ENCODE results near the gene MYO16. TPM values are rescaled to one million over a fixed set of nuclear protein-coding genes. Genes with fewer than 3 reads are reported as not detected.

Gene MYO16
- total RNA-seq, 3 donors from 2014 or later = 0.15 to 0.48 (median 0.33) TPM

DNA sequence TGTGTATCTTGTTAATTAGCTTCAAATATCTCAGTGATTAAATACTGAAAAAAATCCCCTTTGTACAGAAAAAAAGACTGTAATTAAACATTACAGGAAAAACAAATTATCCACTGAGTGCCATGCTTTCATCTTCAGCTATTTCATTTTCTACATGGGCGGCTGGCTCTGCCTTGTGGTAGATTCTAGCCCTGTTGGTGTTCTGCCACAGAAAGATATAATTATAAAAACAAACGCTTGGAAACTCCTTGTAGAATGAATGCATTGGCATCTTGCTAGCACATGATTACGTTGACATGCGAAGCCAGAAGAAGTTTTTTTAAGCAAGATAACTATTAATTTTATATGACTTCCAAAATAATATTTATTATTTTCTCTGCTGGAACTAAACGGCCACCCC is 496.8 kb downstream of the MYO16 start:
- Histone ChIP-seq H3K27me3 (no peaks in the 10 kb centered on the region), H3K27ac (no peak overlapping the region), H3K4me3 (no peak overlapping the region), H3K36me3 (no peaks in the 10 kb centered on the region), H3K9me3 (no peaks in the 10 kb centered on the region), H3K4me1 (no peaks in the 10 kb centered on the region)
- TF ChIP-seq, protein P1, sequence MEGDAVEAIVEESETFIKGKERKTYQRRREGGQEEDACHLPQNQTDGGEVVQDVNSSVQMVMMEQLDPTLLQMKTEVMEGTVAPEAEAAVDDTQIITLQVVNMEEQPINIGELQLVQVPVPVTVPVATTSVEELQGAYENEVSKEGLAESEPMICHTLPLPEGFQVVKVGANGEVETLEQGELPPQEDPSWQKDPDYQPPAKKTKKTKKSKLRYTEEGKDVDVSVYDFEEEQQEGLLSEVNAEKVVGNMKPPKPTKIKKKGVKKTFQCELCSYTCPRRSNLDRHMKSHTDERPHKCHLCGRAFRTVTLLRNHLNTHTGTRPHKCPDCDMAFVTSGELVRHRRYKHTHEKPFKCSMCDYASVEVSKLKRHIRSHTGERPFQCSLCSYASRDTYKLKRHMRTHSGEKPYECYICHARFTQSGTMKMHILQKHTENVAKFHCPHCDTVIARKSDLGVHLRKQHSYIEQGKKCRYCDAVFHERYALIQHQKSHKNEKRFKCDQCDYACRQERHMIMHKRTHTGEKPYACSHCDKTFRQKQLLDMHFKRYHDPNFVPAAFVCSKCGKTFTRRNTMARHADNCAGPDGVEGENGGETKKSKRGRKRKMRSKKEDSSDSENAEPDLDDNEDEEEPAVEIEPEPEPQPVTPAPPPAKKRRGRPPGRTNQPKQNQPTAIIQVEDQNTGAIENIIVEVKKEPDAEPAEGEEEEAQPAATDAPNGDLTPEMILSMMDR (IDR thresholded peaks at IDR 0.05) = no peak
- TF ChIP-seq POLR2AphosphoS5 (IDR thresholded peaks at IDR 0.05) = no peak
- no peak for TF ChIP-seq POLR2A (IDR thresholded peaks at IDR 0.05)
- DNase-seq (ENCODE audit: low spot score in 2 of 2) = no peak
- intact Hi-C loops (cut with DNase I; ENCODE audit: low total_unique reads) = no loop called here

DNA sequence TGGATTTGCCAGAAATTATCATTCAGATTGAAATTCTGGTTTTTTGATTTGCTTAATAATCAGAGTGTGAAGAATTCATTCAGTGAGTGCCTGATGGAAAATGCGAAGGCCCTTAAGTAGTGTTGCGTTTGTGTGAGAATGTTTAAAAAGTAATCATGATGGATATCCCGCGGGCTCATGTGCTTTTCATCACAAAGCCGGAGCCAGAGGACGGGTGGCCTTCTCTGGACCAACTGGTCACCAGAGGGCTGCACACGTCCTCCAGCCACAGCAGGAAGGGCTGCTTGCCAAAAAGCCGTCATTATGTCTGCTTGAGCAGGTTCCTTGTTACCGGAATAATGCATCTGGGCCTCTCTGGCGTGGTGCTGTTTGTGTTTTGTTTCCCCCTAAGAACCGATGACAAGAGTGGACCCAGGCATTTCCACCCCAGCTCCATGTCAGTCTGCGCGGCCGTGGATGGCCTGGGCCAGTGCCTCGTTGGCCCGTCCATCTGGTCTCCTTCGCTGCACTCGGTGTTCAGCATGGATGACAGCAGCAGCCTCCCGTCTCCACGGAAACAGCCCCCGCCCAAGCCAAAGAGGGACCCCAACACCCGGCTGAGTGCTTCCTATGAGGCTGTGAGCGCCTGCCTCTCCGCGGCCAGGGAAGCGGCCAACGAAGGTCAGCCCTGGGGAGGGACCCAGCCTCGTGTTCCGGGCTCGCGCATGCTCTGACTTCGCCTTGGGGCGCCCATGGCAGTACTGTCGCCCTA is 497.7 kb downstream of the MYO16 start:
- Histone ChIP-seq H3K4me1 (no peaks in the 10 kb centered on the region), H3K9me3 (no peaks in the 10 kb centered on the region), H3K36me3 (no peaks in the 10 kb centered on the region), H3K4me3 (no peak overlapping the region), H3K27me3 (no peaks in the 10 kb centered on the region), H3K27ac (no peak overlapping the region)
- TF ChIP-seq POLR2A (IDR thresholded peaks at IDR 0.05) (no peak), POLR2AphosphoS5 (IDR thresholded peaks at IDR 0.05) (no peak)
- TF ChIP-seq, protein P1 (IDR thresholded peaks at IDR 0.05) = no peak
- DNase-seq (ENCODE audit: low spot score in 2 of 2) = no peak
- intact Hi-C loops (cut with DNase I; ENCODE audit: low total_unique reads) = no loop called here

DNA sequence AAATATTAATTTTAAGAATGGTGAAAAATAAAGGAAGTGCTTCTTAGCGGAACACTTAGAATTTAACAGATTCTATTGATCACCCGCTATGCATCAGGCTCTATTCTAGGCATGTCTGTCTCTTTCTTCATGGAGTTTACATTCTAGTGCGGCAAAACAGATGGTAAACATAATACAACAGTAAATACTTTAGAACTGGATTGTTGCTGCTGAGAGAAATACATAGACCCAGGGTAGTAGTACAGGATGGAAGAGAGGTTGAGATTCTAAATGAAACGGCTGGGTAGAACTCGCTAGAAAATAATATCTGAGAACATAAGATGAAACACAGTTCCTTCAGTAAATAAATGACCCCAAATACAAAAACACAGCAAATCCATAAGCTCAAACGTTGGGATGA is 498.7 kb downstream of the MYO16 start:
- TF ChIP-seq POLR2A (IDR thresholded peaks at IDR 0.05) (no peak), POLR2AphosphoS5 (IDR thresholded peaks at IDR 0.05) (no peak)
- TF ChIP-seq, protein P1 (IDR thresholded peaks at IDR 0.05) = no peak
- DNase-seq (ENCODE audit: low spot score in 2 of 2) = no peak
- H3K27ac ChIP-seq = no peak overlapping the region
- H3K36me3 ChIP-seq = no peaks in the 10 kb centered on the region
- no peaks in the 10 kb centered on the region for H3K27me3 ChIP-seq
- intact Hi-C loops (cut with DNase I; ENCODE audit: low total_unique reads) = no loop called here
- H3K9me3 ChIP-seq = no peaks in the 10 kb centered on the region
- H3K4me1 ChIP-seq = no peaks in the 10 kb centered on the region
- no peak overlapping the region for H3K4me3 ChIP-seq

DNA sequence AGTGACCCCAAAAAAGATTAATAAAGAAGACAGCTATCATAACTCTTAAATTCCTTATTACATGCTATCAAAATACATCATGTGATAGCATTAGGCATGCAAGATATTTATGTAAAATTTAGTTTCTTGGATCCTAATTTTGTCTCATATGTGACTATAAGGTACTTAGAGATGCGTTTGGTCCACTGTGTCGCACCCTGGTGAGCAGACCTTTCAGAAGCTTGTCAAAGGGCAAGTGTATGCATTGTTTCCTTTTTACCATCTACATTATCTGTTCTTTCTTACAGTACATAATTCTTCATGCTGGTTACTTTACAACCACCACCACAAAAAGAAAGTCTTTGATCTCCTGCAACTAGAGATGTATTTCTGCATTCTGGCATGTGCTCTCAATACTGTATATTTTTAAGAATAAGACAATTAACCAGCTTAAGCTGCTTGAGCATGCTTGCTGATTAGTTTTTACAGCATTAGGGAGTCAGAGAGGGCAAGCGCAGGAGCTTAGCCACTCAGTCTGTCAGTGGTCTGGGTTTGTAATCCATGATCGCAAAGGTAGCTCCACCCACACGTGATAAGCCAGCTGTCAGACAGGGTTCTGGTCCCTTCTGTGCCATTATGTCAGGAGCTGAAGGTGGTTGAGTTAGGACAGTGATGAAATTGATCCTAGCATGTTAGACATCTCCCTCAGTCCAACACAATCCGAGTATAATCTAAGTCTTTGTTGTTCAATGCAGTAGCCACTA is 500.9 kb downstream of the MYO16 start:
- no peak for TF ChIP-seq POLR2A (IDR thresholded peaks at IDR 0.05)
- TF ChIP-seq, protein P1 (IDR thresholded peaks at IDR 0.05) = no peak
- TF ChIP-seq POLR2AphosphoS5 (IDR thresholded peaks at IDR 0.05) = no peak
- H3K27me3 ChIP-seq = no peaks in the 10 kb centered on the region
- no peaks in the 10 kb centered on the region for H3K4me1 ChIP-seq
- H3K4me3 ChIP-seq = no peak overlapping the region
- intact Hi-C loops (cut with DNase I; ENCODE audit: low total_unique reads) = no loop called here
- DNase-seq (ENCODE audit: low spot score in 2 of 2) = no peak
- H3K36me3 ChIP-seq = no peaks in the 10 kb centered on the region
- no peak overlapping the region for H3K27ac ChIP-seq
- no peaks in the 10 kb centered on the region for H3K9me3 ChIP-seq

DNA sequence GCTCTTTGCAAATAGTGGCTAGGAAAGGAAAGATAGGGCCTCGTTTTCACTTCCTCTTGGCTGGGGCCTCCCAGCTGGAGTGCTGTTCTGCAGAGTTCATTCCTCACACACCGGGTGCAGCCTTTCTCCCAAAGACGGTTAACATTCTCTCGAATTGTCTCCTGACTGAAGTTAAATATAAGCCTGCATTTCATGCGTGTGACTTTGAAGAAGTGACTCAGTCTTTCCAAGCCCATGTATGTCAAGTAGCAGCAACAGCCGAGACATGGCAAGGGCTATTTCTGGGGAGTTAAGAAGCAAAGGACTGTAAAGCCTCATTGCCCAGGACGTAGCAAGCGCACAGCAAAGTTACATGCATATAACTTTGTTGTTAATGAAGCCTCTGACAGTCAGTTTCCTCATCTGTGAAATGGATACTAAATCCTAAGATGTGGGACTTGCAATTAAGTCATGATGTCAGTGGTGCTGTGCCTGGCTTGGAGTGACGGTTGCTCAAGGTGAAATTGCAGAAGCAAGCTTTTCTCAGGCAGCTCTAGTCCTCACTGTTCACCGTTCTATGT is 502.4 kb downstream of the MYO16 start:
- Histone ChIP-seq H3K4me3 (no peak overlapping the region), H3K27me3 (no peaks in the 10 kb centered on the region), H3K27ac (no peak overlapping the region), H3K36me3 (no peaks in the 10 kb centered on the region), H3K9me3 (no peaks in the 10 kb centered on the region), H3K4me1 (no peaks in the 10 kb centered on the region)
- no peak for DNase-seq (ENCODE audit: low spot score in 2 of 2)
- TF ChIP-seq POLR2A (IDR thresholded peaks at IDR 0.05) = no peak
- TF ChIP-seq, protein P1 (IDR thresholded peaks at IDR 0.05) = no peak
- no peak for TF ChIP-seq POLR2AphosphoS5 (IDR thresholded peaks at IDR 0.05)
- intact Hi-C loops (cut with DNase I; ENCODE audit: low total_unique reads) = no loop called here

All from breast epithelium (tissue), 4 donors.